HepG2 (cell line): ENCODE measurements around the gene EFHD2. TPM values are rescaled to one million over a fixed set of nuclear protein-coding genes. Genes with fewer than 3 reads are reported as not detected.

Experiments
- ATAC-seq: fragments of 200-7000 bp; cut with Tn5 transposase; 3 replicates; pipeline ENCODE4 v1.9.1; 2020; ENCODE audit warnings: mild to moderate bottlenecking, moderate library complexity
- BruUV-seq: library from RNA; stranded (reverse); fragments of 400-500 nt; replicated peaks from 2 replicates; lab custom pipeline; 2021; lab: Mats Ljungman, UMichigan
- CTCF ChIA-PET: fragments of 300-600 bp; formaldehyde crosslinking; extraction: SDS; loops from one replicate; lab custom pipeline; 2021; ENCODE audit warnings: low total read pairs, inconsistent platforms, low intra/inter-chr PET ratio; lab: Yijun Ruan, JAX
- POLR2A ChIA-PET: fragments of 350-600 bp; sonication (Branson Sonifier 250); formaldehyde crosslinking; loops from one replicate; lab custom pipeline; 2020; ENCODE audit warnings: antibody characterized with exemption, inconsistent platforms; lab: Yijun Ruan, JAX
- DNase-seq: peaks from one replicate; pipeline ENCODE4 v3.0.0-alpha.2; 2015; ENCODE audit warnings: low spot score
- FAIRE-seq: peaks from 3 replicates; lab custom pipeline; 2011; peaks lifted over from hg19 to GRCh38; lab: Jason Lieb, UNC
- H2AFZ ChIP-seq: one replicate; pipeline ENCODE4 v1.6.1; 2011; ENCODE audit warnings: low read length, inconsistent platforms
- H3K27ac ChIP-seq: fragments of 300-600 bp; 3 replicates; pipeline ENCODE4 v1.8.0; 2011; ENCODE audit warnings: mixed run types, mild to moderate bottlenecking, mixed read lengths, low read length, inconsistent platforms; ENCODE audit not compliant: insufficient read depth; ENCODE audit errors: extremely low read length
- H3K27me3 ChIP-seq, 2 experiments: fragments of 200-600 bp in 1 of 2; 2 replicates in 1 of 2; 3 replicates in 1 of 2; pipeline versions ENCODE4 v1.6.0 to v1.8.0; 2011; ENCODE audit warnings: low read length in 2 of 2, mild to moderate bottlenecking in 2 of 2, moderate library complexity in 2 of 2, inconsistent platforms in 1 of 2; ENCODE audit not compliant: insufficient read depth in 2 of 2, control insufficient read depth in 1 of 2
- H3K36me3 ChIP-seq, 2 experiments: fragments of 200-600 bp in 1 of 2; replicated peaks in 1 of 2; 2 replicates in 1 of 2; 3 replicates in 1 of 2; pipeline versions ENCODE4 v1.5.1 to v1.8.0; 2011; ENCODE audit warnings: low read length in 2 of 2, inconsistent platforms in 1 of 2; ENCODE audit not compliant: insufficient read depth in 2 of 2, control insufficient read depth in 1 of 2
- H3K4me1 ChIP-seq: 2 replicates; pipeline ENCODE4 v1.5.1; 2012; ENCODE audit warnings: low read length, inconsistent platforms; ENCODE audit not compliant: insufficient read depth
- H3K4me2 ChIP-seq: 2 replicates; pipeline ENCODE4 v1.6.0; 2011; ENCODE audit warnings: low read depth, low read length, inconsistent platforms
- H3K4me3 ChIP-seq, 3 experiments: fragments of 200-600 bp in 1 of 3; sonication (generic), shearing (Covaris generic) in 1 of 3; replicated peaks in 1 of 3; 2 replicates each; pipeline ENCODE4 v1.5.1; 2011 to 2016; ENCODE audit warnings: low read length in 3 of 3, inconsistent platforms in 2 of 3, low read depth in 2 of 3, mild to moderate bottlenecking in 2 of 3, control low read depth in 1 of 3, mixed read lengths in 1 of 3; ENCODE audit not compliant: insufficient read depth in 1 of 3
- H3K79me2 ChIP-seq: one replicate; pipeline ENCODE4 v1.6.1; 2011; ENCODE audit warnings: low read length, inconsistent platforms; ENCODE audit not compliant: insufficient read depth
- H3K9ac ChIP-seq: 2 replicates; pipeline ENCODE4 v1.6.0; 2011; ENCODE audit warnings: mild to moderate bottlenecking, low read depth, low read length, inconsistent platforms; ENCODE audit not compliant: insufficient read depth
- H3K9me3 ChIP-seq: 2 replicates; pipeline ENCODE4 v1.5.1; 2012; ENCODE audit warnings: mild to moderate bottlenecking, low read length
- H4K20me1 ChIP-seq: 2 replicates; pipeline ENCODE4 v1.6.0; 2011; ENCODE audit warnings: inconsistent platforms, mild to moderate bottlenecking, low read length, moderate library complexity; ENCODE audit not compliant: insufficient read depth
- GATAD1 ChIP-seq: IDR thresholded peaks from 2 replicates; pipeline ENCODE4 v1.6.1; 2016; ENCODE audit warnings: missing genetic modification reagents, missing compliant biosample characterization
- HMGXB4 ChIP-seq, 2 experiments: sonication (generic) in 1 of 2; formaldehyde crosslinking in 1 of 2; IDR thresholded peaks; 2 replicates each; pipeline versions ENCODE4 v1.4.0 to v1.6.1; 2018 to 2020; ENCODE audit warnings: missing genetic modification reagents in 2 of 2, borderline replicate concordance in 1 of 2, low read depth in 1 of 2, mild to moderate bottlenecking in 1 of 2, missing biosample characterization in 1 of 2
- KIAA2018 ChIP-seq: sonication (generic); formaldehyde crosslinking; IDR thresholded peaks from 2 replicates; pipeline ENCODE4 v1.5.0; 2020; ENCODE audit warnings: mild to moderate bottlenecking, missing genetic modification reagents, borderline replicate concordance
- NFYB ChIP-seq: sonication (generic); formaldehyde crosslinking; IDR thresholded peaks from 2 replicates; pipeline ENCODE4 v1.4.0; 2020; ENCODE audit warnings: missing genetic modification reagents
- SYNCRIP ChIP-seq: fragments of 200-400 bp; formaldehyde crosslinking; IDR thresholded peaks from 2 replicates; pipeline ENCODE4 v1.6.1; 2018; ENCODE audit warnings: mild to moderate bottlenecking, low read depth, low read length; ENCODE audit not compliant: insufficient read depth
- U2AF2 ChIP-seq: fragments of 200-400 bp; formaldehyde crosslinking; IDR thresholded peaks from 2 replicates; pipeline ENCODE4 v1.6.1; 2017; ENCODE audit warnings: low read depth, mild to moderate bottlenecking, low read length
- UBTF ChIP-seq: sonication (generic); formaldehyde crosslinking; IDR thresholded peaks from 2 replicates; pipeline ENCODE4 v1.4.0; 2020; ENCODE audit warnings: mild to moderate bottlenecking, missing genetic modification reagents
- ZNF136 ChIP-seq: sonication (generic); formaldehyde crosslinking; IDR thresholded peaks from 2 replicates; pipeline ENCODE4 v1.8.1; 2022; ENCODE audit warnings: low read depth, mild to moderate bottlenecking, moderate library complexity, missing genetic modification reagents
- ZNF34 ChIP-seq: sonication (generic); formaldehyde crosslinking; IDR thresholded peaks from 2 replicates; pipeline ENCODE4 v1.4.0; 2020; ENCODE audit warnings: mild to moderate bottlenecking, missing genetic modification reagents, borderline replicate concordance
- ZNF576 ChIP-seq: sonication (generic); formaldehyde crosslinking; IDR thresholded peaks from 2 replicates; pipeline ENCODE4 v1.4.0; 2020; ENCODE audit warnings: mild to moderate bottlenecking, missing genetic modification reagents
- WGBS: methylation state at CpG from one replicate; pipeline ENCODE4 v1.1.6; 2017; ENCODE audit warnings: low lambda C conversion rate; 5-methylcytosine and 5-hydroxymethylcytosine counted together
- in situ Hi-C: cut with HindIII; loops from 2 replicates; pipeline ENCODE4 v1.10.0; 2017; ENCODE audit warnings: low pct_unique_long_range_greater_than_20kb; ENCODE audit not compliant: extremely low pct_ligation_motif_present
- intact Hi-C: fragments of 100-400 bp; cut with micrococcal nuclease; formaldehyde crosslinking; loops from one replicate; pipeline ENCODE4 v1.10.0; 2022; ENCODE audit not compliant: unreplicated experiment
- polyA plus RNA-seq, 8 experiments: library from polyadenylated mRNA; depleted of rRNA in 3 of 8; stranded (reverse) in 7 of 8; unstranded in 1 of 8; fragments of >200 nt; fragmentation: Illumina TruSeq in 4 of 8; extraction: Trizol in 4 of 8; gene quantifications; 2 replicates each; pipeline versions ENCODE4 v1.2.1 to v1.2.3, GENCODE V29; 2011 to 2016; ENCODE audit warnings: low read depth in 4 of 8, missing spikeins in 1 of 8, mixed read lengths in 1 of 8; ENCODE audit not compliant: insufficient read depth in 1 of 8
- total RNA-seq, 5 experiments: library from RNA; depleted of rRNA; stranded (reverse); fragments of >200 nt; fragmentation: Illumina TruSeq; extraction: Trizol; gene quantifications; 2 replicates each; pipeline ENCODE4 v1.2.3, GENCODE V29; 2016; ENCODE audit warnings: low read depth in 1 of 5

Gene EFHD2
- total and polyA plus RNA-seq, 2 of the 13 experiments (the other 11 are each of a cell fraction or from before 2014, with no cell fraction given) = 9.4 to 12.7 TPM

- no peak overlapping the region for H3K27ac ChIP-seq
- H3K4me1 ChIP-seq = peaks cover 15% of the 10 kb centered on the region
- no peak overlapping the region for H2AFZ ChIP-seq
- FAIRE-seq (no peak), DNase-seq (no peak), ATAC-seq (no peak)
- POLR2A ChIA-PET = no interaction called here
- in situ Hi-C loops (no loop called here), intact Hi-C loops (no loop called here)
- peaks cover 0 to 11% of the 10 kb centered on the region in 2 experiments; a peak in 3 of 5 replicates for H3K27me3 ChIP-seq
- 36% methylated on average over 6 of the region's 6 CpGs for WGBS
- CTCF ChIA-PET = no interaction called here
- no peaks in the 10 kb centered on the region for H3K79me2 ChIP-seq
- no peak overlapping the region for H3K4me3 ChIP-seq
- no peaks in the 10 kb centered on the region for H3K9me3 ChIP-seq
- H3K9ac ChIP-seq = no peak overlapping the region
- no peak overlapping the region for H3K4me2 ChIP-seq
- H4K20me1 ChIP-seq = 0 out of 2 replicates have a peak, but pooled peaks cover 3% of the 10 kb centered on the region
- BruUV-seq = no TSS peak
- H3K36me3 ChIP-seq = no peaks in the 10 kb centered on the region
- TF ChIP-seq NFYB (CRISPR knock-in tag) = no peak
- no peak for TF ChIP-seq U2AF2
- no peak for TF ChIP-seq ZNF136 (CRISPR knock-in tag)
- TF ChIP-seq ZNF34 = no peak
- no peak for TF ChIP-seq SYNCRIP
- no peak for TF ChIP-seq KIAA2018
- no peak for TF ChIP-seq GATAD1 (CRISPR knock-in tag)
- no peak for TF ChIP-seq ZNF576
- TF ChIP-seq HMGXB4 (CRISPR knock-in tag; IDR thresholded peaks at IDR 0.05; ENCODE audit: borderline replicate concordance in 1 of 2, low read depth in 1 of 2) = no peak
- no peak for TF ChIP-seq UBTF (CRISPR knock-in tag)
These were observed 31.6 kb downstream of the EFHD2 start for GRCh38 chr1:15441247-15441646.
